GM18502 (cell line): ENCODE measurements around the gene TMEM256.

ENCODE experiments used
- ATAC-seq: cut with Tn5 transposase; IDR thresholded peaks from one replicate; pipeline ENCODE4 v1.9.1; 2021; ENCODE audit warnings: mild to moderate bottlenecking; ENCODE audit not compliant: unreplicated experiment, poor library complexity

TMEM256 gene

GRCh38 chr17:7409716-7410115 lies 5.8 kb upstream of the TMEM256 start:
- no peak for ATAC-seq

- ATAC-seq: no peak
Measured at GRCh38 chr17:7408863-7409262, 5.0 kb upstream of the TMEM256 start.

GRCh38 chr17:7408252-7408727 lies 4.4 kb upstream of the TMEM256 start:
- no peak for ATAC-seq

GRCh38 chr17:7407485-7408251 lies 3.8 kb upstream of the TMEM256 start, which contains the start of gene NLGN2:
Gene NLGN2 (plus strand): TSS chr17:7407845. CDS start chr17:7408256, 411 bp downstream.
- no peak for ATAC-seq

GRCh38 chr17:7407082-7407481 lies 3.2 kb upstream of the TMEM256 start:
- no peak for ATAC-seq

- ATAC-seq: no peak
Measured at GRCh38 chr17:7406235-7406825, 2.4 kb upstream of the TMEM256 start.

GRCh38 chr17:7405350-7406234 lies 1.7 kb upstream of the TMEM256 start:
- no peak for ATAC-seq

GRCh38 chr17:7404737-7405349 lies 946 bp upstream of the TMEM256 start:
- peak; percentile 9 for ATAC-seq

GRCh38 chr17:7403727-7403976 lies 245 bp downstream of the TMEM256 start:
- ATAC-seq: peak; percentile 36

- no peak for ATAC-seq
Measured at GRCh38 chr17:7403043-7403726, 712 bp downstream of the TMEM256 start.

- ATAC-seq: no peak
Measured at GRCh38 chr17:7398612-7399011, 5.3 kb downstream of the TMEM256 start.

- ATAC-seq: no peak
Measured at GRCh38 chr17:7396147-7396546, 7.8 kb downstream of the TMEM256 start.

- ATAC-seq: peak; percentile 88
Measured at GRCh38 chr17:7394452-7395191, 9.3 kb downstream of the TMEM256 start, which contains the start of gene PLSCR3. Gene PLSCR3 (minus strand): TSS chr17:7394525. CDS start chr17:7394110, 415 bp downstream.

- peak; percentile 46 for ATAC-seq
Measured at GRCh38 chr17:7393613-7394451, 10.1 kb downstream of the TMEM256 start.

GRCh38 chr17:7392696-7393612 lies 10.9 kb downstream of the TMEM256 start:
- ATAC-seq: no peak

- no peak for ATAC-seq
Measured at GRCh38 chr17:7391307-7391706, 12.6 kb downstream of the TMEM256 start.
